GM12872 (cell line): ENCODE measurements around the gene ZNF845.

ENCODE experiments used
- TF ChIP-seq, protein P1 (sequence below): IDR thresholded peaks from 3 replicates; pipeline ENCODE4 v1.5.1; 2011; ENCODE audit warnings: low read depth, mild to moderate bottlenecking, low read length, moderate library complexity; ENCODE audit not compliant: insufficient read depth

The ZNF845 gene

DNA sequence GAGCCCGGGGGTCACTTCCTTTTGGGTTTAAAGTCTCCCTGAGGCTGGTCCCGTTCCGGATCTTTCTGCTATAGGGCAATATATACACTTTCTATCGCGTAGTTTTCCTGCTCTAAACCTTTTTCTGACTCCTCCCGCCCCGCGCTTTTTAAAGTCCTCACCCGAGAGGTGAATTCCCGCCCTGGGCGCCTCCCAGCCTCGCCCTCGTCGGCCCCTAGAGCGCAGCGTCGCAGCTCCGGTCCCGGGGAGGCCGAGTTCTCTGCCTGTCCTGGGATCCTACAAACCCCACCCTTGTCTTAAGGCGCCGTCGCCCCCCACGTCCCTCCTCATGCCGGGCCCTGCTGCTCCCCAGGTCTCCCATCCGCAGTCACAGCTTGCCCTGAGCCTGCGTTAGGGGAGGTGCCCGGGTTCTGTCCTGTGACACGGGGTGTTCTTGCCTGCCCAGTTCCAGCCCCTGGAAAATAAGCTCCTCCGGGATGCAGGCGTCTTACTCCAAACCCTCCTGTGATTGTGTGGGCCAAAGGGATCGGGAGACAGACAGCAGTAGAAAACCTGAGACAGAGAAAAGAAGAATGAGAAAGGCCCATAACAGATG lies 32.4 kb downstream of the ZNF845 start:
- TF ChIP-seq, protein P1, sequence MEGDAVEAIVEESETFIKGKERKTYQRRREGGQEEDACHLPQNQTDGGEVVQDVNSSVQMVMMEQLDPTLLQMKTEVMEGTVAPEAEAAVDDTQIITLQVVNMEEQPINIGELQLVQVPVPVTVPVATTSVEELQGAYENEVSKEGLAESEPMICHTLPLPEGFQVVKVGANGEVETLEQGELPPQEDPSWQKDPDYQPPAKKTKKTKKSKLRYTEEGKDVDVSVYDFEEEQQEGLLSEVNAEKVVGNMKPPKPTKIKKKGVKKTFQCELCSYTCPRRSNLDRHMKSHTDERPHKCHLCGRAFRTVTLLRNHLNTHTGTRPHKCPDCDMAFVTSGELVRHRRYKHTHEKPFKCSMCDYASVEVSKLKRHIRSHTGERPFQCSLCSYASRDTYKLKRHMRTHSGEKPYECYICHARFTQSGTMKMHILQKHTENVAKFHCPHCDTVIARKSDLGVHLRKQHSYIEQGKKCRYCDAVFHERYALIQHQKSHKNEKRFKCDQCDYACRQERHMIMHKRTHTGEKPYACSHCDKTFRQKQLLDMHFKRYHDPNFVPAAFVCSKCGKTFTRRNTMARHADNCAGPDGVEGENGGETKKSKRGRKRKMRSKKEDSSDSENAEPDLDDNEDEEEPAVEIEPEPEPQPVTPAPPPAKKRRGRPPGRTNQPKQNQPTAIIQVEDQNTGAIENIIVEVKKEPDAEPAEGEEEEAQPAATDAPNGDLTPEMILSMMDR = no peak

DNA sequence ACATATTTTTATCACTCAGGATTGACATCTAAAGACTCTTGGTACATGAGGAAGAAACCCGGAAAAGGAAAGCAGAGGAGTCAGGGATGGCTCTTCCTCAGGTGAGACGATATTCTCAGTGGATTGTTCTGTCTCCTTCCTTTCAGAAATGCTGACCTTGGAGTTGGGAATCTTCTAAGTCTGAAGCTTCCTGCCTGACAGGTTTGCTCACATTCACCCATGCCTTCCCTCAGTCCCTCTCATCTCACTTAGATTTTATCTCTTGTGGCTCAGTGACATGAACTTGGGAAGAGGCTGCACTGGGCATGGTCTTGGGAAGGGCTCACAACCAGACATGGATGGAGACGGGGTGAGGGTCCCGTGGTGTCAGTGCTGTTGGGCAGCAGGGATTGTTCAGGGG lies 38.6 kb downstream of the ZNF845 start:
- TF ChIP-seq, protein P1 = no peak

DNA sequence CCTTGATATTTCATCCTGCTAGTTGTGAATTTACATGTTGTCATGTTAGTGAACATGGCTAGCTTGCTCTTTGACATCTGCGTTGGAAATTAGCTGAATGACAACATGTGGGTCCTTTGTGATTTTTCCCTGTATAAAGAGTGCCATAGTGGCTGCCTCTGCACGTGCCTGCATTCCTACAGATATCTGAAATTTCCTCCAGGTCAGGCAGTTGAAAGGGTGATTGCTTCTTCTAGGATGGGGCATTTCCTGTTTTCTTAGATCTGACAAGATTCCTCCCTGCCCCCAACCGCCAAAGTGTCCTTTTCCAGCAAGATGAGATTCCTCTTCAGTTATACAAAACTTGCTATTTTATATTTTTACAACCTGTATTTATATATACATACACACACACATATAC lies 40.7 kb downstream of the ZNF845 start:
- TF ChIP-seq, protein P1 = no peak

DNA sequence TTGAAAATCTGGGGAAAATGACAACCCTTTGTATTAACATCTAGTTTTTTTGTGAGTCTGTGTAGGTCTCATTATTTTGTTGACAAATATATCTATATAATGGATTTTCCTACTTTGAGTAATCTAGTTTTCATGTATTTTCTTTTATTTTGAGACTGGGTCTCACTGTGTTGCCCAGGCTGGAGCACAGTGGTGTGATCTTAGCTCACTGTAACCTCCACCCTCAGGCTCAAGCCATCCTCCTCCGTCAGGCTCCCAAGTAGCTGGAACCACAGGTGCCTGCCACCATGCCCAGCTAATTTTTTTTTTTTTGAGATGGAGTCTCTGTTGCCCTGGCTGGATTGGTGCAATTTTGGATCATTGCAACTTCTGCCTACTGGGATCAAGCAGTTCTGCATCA lies 41.2 kb downstream of the ZNF845 start:
- TF ChIP-seq, protein P1 = no peak

DNA sequence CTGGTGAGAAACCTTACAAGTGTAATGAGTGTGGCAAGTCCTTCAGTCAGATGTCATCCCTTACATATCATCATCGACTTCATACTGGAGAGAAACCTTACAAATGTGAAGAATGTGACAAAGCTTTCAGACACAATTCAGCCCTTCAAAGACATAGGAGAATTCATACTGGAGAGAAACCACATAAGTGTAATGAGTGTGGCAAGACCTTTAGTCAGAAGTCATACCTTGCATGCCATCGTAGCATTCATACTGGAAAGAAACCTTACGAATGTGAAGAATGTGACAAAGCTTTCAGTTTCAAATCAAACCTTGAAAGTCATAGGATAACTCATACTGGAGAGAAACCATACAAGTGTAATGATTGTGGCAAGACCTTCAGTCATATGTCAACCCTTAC lies 47.8 kb downstream of the ZNF845 start:
- TF ChIP-seq, protein P1 = no peak

DNA sequence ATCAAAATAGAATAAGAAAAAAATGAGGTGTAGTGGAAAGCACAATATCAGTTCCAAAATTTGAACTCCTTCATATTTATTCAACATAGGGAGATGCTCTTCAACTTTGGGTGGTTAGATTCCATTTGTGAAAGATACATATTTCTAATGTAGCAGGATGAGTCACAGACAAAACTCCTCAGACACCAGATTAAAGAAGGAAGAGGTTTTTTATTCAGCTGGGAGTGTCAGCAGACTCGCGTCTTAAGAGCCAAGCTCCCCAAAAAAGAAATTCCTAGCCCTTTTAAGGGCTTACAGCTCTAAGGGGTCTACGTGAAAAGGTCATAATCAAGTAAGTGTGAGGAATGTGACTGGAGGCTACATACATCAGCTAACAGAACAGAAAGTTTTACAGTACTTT lies 54.6 kb downstream of the ZNF845 start:
- TF ChIP-seq, protein P1 = no peak

DNA sequence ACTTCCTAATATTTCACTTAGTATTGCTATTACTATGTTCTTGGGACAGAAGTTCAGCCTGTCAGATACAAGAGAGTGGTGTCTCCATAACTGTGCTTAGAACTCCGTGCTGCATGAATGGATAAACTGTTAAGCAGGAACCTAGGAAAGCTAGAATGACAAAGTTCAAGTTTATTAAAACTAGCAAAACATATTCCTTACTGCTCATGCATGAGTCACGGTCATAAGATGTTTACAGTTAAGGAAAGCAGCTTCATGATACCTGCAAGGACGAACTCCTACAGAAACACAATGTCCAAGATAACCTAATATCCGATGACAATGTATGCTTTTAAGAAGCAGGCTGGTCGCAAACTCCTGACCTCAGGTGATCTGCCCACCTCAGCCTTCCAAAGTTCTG lies 55.4 kb downstream of the ZNF845 start:
- TF ChIP-seq, protein P1 = no peak
